Hematopoietic multipotent progenitor cell treated with erythropoietin and hydrocortisone succinate and interleukin-3 and kit ligand, for 15 days (in vitro differentiated cells): ENCODE results near the gene EFNB2.

Source experiments
- DNase-seq: peaks from one replicate; pipeline ENCODE4 v3.0.0-alpha.2; 2015; ENCODE audit warnings: low spot score

The EFNB2 gene

GRCh38 chr13:106535552-106536243 is at the start of gene EFNB2:
TSS of gene EFNB2 (minus strand) at chr13:106535662. CDS start at chr13:106534964, 698 bp downstream.
- peak; percentile 89 for DNase-seq

GRCh38 chr13:106581225-106581624 is 45.8 kb upstream of the EFNB2 start:
- no peak for DNase-seq

GRCh38 chr13:106575896-106576295 is 40.4 kb upstream of the EFNB2 start:
- no peak for DNase-seq

- DNase-seq: no peak
Observed at GRCh38 chr13:106573868-106574267, 38.4 kb upstream of the EFNB2 start.

- no peak for DNase-seq
Observed at GRCh38 chr13:106573284-106573846, 37.9 kb upstream of the EFNB2 start.

GRCh38 chr13:106570299-106570852 is 34.9 kb upstream of the EFNB2 start:
- peak; percentile 71 for DNase-seq

- no peak for DNase-seq
Observed at GRCh38 chr13:106569233-106570095, 34.0 kb upstream of the EFNB2 start.

- DNase-seq: no peak
Observed at GRCh38 chr13:106568299-106569003, 33.0 kb upstream of the EFNB2 start.

- peak; percentile 93 for DNase-seq
Observed at GRCh38 chr13:106567474-106568298, 32.2 kb upstream of the EFNB2 start, which contains the start of gene ARGLU1. TSS of gene ARGLU1 (minus strand) at chr13:106568137. CDS start at chr13:106567919, 218 bp downstream.

GRCh38 chr13:106566641-106567473 is 31.4 kb upstream of the EFNB2 start:
- DNase-seq: peak; percentile 53

- DNase-seq: no peak
Observed at GRCh38 chr13:106565127-106565775, 29.8 kb upstream of the EFNB2 start.

- no peak for DNase-seq
Observed at GRCh38 chr13:106562301-106562700, 26.8 kb upstream of the EFNB2 start.

- DNase-seq: no peak
Observed at GRCh38 chr13:106561551-106562170, 26.2 kb upstream of the EFNB2 start.

GRCh38 chr13:106560821-106561220 is 25.4 kb upstream of the EFNB2 start:
- DNase-seq: no peak

GRCh38 chr13:106558527-106558926 is 23.1 kb upstream of the EFNB2 start:
- DNase-seq: no peak

- DNase-seq: no peak
Observed at GRCh38 chr13:106555631-106556328, 20.3 kb upstream of the EFNB2 start.

GRCh38 chr13:106551751-106552150 is 16.3 kb upstream of the EFNB2 start:
- no peak for DNase-seq

- no peak for DNase-seq
Observed at GRCh38 chr13:106551350-106551749, 15.9 kb upstream of the EFNB2 start.
